ENCODE data around the gene SPCS3. TPM values are rescaled to one million over a fixed set of nuclear protein-coding genes. Genes with fewer than 3 reads are reported as not detected.

SPCS3 gene
- total and polyA plus RNA-seq, 10 donors, result 20.6 to 164 (median 133) TPM

DNA sequence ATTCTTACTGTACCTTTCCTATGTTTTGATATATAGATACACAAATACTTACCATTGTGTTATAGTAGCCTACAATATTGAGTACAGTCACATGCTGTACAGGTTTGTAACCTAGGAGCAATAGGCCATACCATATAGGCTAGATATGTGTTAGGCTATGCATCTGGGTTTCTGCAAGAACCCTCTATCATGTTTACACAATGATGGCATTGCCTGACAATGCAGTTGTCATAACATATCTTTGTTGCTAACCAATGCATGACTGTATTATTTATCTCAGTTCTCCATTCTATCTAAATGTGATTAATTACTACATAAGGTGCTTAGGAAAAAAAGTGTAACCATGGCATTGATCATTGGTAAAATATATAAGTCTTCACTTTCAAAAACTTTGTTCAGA is 10.0 kb upstream of the SPCS3 start:
- no peak for DNase-seq
- Histone ChIP-seq H3K36me3 (no peaks in the 10 kb centered on the region), H3K4me3 (no peak overlapping the region), H3K4me1 (no peaks in the 10 kb centered on the region), H3K27ac (no peak overlapping the region), H3K27me3 (replicated peaks in 1 of 7) (peaks cover 0 to 6% (median 0%) of the 10 kb centered on the region in 7 donors), H3K9me3 (no peaks in the 10 kb centered on the region)
- TF ChIP-seq POLR2AphosphoS5 (IDR thresholded peaks at IDR 0.05), result no peak
- TF ChIP-seq, protein P1, sequence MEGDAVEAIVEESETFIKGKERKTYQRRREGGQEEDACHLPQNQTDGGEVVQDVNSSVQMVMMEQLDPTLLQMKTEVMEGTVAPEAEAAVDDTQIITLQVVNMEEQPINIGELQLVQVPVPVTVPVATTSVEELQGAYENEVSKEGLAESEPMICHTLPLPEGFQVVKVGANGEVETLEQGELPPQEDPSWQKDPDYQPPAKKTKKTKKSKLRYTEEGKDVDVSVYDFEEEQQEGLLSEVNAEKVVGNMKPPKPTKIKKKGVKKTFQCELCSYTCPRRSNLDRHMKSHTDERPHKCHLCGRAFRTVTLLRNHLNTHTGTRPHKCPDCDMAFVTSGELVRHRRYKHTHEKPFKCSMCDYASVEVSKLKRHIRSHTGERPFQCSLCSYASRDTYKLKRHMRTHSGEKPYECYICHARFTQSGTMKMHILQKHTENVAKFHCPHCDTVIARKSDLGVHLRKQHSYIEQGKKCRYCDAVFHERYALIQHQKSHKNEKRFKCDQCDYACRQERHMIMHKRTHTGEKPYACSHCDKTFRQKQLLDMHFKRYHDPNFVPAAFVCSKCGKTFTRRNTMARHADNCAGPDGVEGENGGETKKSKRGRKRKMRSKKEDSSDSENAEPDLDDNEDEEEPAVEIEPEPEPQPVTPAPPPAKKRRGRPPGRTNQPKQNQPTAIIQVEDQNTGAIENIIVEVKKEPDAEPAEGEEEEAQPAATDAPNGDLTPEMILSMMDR (IDR thresholded peaks at IDR 0.05 in 8 of 11, conservative IDR thresholded peaks at IDR 0.05 in 3 of 11), result no peak
- no peak for TF ChIP-seq POLR2A (IDR thresholded peaks at IDR 0.05)
- intact Hi-C loops (cut with DNase I; ENCODE audit: low total_unique reads), result loop anchor here (10.0 kb wide), 1 partner anchor 115 kb away; the partner anchor contains the start of gene SPATA4

DNA sequence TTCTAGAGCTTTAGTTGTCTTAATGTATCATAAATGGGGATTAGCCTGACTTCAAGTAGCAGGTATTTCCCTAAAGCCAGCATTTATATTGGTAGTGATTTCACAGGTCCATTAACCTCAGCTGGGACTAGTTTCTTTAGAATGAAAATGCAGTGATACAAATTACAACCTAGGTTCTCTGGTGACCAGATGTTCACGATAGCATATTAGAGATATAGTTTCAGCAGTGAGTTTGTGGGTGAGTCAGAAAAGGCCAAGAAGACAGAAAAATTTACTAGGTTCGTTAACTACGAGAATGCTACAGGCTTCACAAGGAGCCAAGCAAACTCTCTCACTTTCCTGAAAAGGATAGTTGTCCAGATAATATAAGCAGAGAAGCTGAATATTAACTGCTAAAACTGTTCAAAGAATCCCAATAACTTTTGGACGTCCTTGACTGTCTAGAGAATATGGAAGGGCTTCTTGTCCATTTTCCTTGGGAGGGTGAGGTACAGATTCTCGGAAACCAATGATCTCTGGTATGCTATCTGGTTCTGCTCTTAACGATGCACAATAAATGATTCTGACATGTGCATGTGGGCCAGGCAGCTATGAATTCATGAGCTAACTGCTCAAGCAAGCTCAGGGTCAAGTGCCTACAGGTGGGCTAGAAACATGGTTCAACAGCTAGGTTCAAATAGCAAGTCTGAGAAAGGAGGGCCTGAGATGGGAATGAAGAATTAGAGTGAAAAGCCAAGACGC is 6.0 kb upstream of the SPCS3 start:
- intact Hi-C loops (cut with DNase I; ENCODE audit: low total_unique reads), result loop anchor here (10.0 kb wide), 1 partner anchor 119 kb away; the partner anchor contains the start of gene SPATA4
- H3K4me3 ChIP-seq, result no peak overlapping the region
- H3K27me3 ChIP-seq (replicated peaks in 1 of 7), result no peaks in the 10 kb centered on the region
- no peaks in the 10 kb centered on the region for H3K9me3 ChIP-seq
- no peak for DNase-seq
- H3K36me3 ChIP-seq, result no peaks in the 10 kb centered on the region
- H3K27ac ChIP-seq, result no peak overlapping the region
- peaks cover 0 to 17% (median 4%) of the 10 kb centered on the region in 6 donors for H3K4me1 ChIP-seq
- 85 to 95% (median 91%) methylated on average over 7 of the region's 7 CpGs for WGBS, 5 donors
- TF ChIP-seq POLR2A (IDR thresholded peaks at IDR 0.05) (no peak), POLR2AphosphoS5 (IDR thresholded peaks at IDR 0.05) (no peak)
- TF ChIP-seq, protein P1 (IDR thresholded peaks at IDR 0.05 in 8 of 11, conservative IDR thresholded peaks at IDR 0.05 in 3 of 11), result no peak

DNA sequence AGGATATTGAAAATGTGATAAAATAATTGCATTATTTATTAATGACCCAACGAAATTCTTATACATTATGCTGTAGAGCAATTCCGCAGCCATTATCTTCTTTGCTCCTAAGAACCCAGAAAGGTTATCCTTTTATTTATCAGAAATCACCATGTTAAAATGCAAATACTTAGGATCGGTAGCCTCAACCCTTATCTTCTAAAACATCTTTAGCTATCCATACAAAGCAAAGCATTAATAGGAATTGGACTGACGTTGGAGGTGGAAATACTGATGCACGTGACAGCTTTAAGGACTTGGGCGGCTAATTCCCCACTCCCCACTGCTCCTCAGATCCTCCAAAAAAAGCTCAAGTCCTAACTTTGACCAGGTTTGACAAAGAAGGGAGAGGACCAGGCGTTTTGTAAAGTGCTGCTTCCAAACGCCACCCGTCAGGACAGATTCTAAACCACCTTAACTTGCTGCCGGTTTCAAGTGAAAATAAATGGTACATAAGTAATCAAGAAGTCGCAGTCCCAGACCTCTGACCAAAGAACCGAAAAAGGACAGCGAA is 539 bp upstream of the SPCS3 start:
- TF ChIP-seq, protein P1 (IDR thresholded peaks at IDR 0.05 in 8 of 11, conservative IDR thresholded peaks at IDR 0.05 in 3 of 11), result no peak
- TF ChIP-seq POLR2A (IDR thresholded peaks at IDR 0.05), result no peak
- no peak for TF ChIP-seq POLR2AphosphoS5 (IDR thresholded peaks at IDR 0.05)
- peak overlapping the region; percentile 93 to 100 (median 98) for H3K27ac ChIP-seq

DNA sequence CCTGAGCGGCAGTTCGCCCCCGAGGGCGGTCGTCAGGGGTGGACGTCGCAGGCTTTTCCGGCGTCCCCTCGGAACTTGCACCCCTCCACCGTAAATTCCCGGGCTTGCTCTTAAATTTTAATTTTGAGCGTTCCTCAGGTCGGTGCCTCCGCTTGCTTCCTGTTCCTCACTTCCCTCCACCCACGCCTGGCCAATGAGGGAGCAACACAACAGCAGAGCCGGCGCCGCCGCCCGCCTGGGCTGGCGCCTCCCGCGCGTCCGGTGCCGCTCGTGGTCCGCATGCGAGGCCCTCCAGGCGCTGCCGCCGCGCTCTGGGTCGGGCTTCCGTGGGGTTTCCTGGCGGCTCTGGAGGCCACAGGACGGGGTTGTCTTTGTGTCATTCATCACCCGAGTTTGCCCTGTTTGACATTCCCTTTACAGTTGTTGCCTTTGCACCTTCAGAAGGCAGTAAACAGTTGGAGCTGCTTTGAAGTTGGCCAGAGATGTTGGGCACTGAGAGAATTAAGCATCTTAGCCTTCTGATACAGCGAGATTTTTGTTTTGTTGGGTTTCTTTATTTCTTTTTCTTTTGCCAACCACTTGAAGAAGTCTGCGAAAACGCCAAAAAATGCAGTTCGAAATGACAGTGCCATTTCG is 692 bp downstream of the SPCS3 start:
- H3K4me1 ChIP-seq, result peaks cover 20 to 73% (median 57%) of the 10 kb centered on the region in 6 donors
- H3K4me3 ChIP-seq, result peak overlapping the region; percentile 72 to 99 (median 94)
- H3K9me3 ChIP-seq, result no peaks in the 10 kb centered on the region
- peak overlapping the region; percentile 93 to 100 (median 98) for H3K27ac ChIP-seq
- H3K27me3 ChIP-seq (replicated peaks in 1 of 7), result no peaks in the 10 kb centered on the region
- WGBS, 5 donors, result 0 to 1% (median 0%) methylated on average over 35 to 44 of the region's 44 CpGs
- peaks cover 0 to 7% (median 0%) of the 10 kb centered on the region in 6 donors for H3K36me3 ChIP-seq
- intact Hi-C loops (cut with DNase I; ENCODE audit: low total_unique reads), result no loop called here
- peak; percentile 99 for DNase-seq
- TF ChIP-seq, protein P1 (IDR thresholded peaks at IDR 0.05 in 8 of 11, conservative IDR thresholded peaks at IDR 0.05 in 3 of 11), result no peak
- peak in 2 of 3 donors; percentile 62 to 78 for TF ChIP-seq POLR2AphosphoS5 (IDR thresholded peaks at IDR 0.05)

More for the DNA sequence above, 539 bp upstream of the SPCS3 start:
- Histone ChIP-seq H3K4me1 (peaks cover 9 to 61% (median 45%) of the 10 kb centered on the region in 6 donors), H3K9me3 (no peaks in the 10 kb centered on the region), H3K27me3 (replicated peaks in 1 of 7) (no peaks in the 10 kb centered on the region), H3K4me3 (peak overlapping the region; percentile 72 to 99 (median 94)), H3K36me3 (no peaks in the 10 kb centered on the region)
- 3 to 4% (median 4%) methylated on average over 13 of the region's 13 CpGs for WGBS, 5 donors
- no peak for DNase-seq
- intact Hi-C loops (cut with DNase I; ENCODE audit: low total_unique reads), result loop anchor here (10.0 kb wide), 1 partner anchor 124 kb away; the partner anchor contains the start of gene SPATA4
